Large intestine (tissue), 3 donors: ENCODE results near the gene RASGEF1C. TPM values are rescaled to one million over a fixed set of nuclear protein-coding genes. Genes with fewer than 3 reads are reported as not detected.

Source experiments
- DNase-seq, 2 donors: peaks; one replicate each; pipeline versions ENCODE4 v3.0.0 to v3.0.0-alpha.2; 2013
- H3K27ac ChIP-seq: one replicate; pipeline ENCODE4 v1.5.1; 2013; ENCODE audit warnings: low read length
- H3K27me3 ChIP-seq: 2 replicates; pipeline ENCODE4 v1.6.1; 2013; ENCODE audit warnings: low read length; ENCODE audit not compliant: control insufficient read depth, insufficient read depth
- H3K36me3 ChIP-seq: 2 replicates; pipeline ENCODE4 v1.6.1; 2013; ENCODE audit warnings: low read length; ENCODE audit not compliant: control insufficient read depth, insufficient read depth
- H3K4me1 ChIP-seq: one replicate; pipeline ENCODE4 v1.6.1; 2013; ENCODE audit warnings: low read length; ENCODE audit not compliant: control insufficient read depth, insufficient read depth
- H3K4me3 ChIP-seq: one replicate; pipeline ENCODE4 v1.5.1; 2013; ENCODE audit warnings: low read length
- H3K9me3 ChIP-seq: one replicate; pipeline ENCODE4 v1.6.1; 2013; ENCODE audit warnings: mild to moderate bottlenecking, low read depth, low read length, moderate library complexity; ENCODE audit not compliant: control insufficient read depth
- WGBS: methylation state at CpG from one replicate; pipeline ENCODE4 v1.1.5; 2013; ENCODE audit warnings: low lambda C conversion rate; ENCODE audit not compliant: insufficient coverage; 5-methylcytosine and 5-hydroxymethylcytosine counted together
- polyA plus RNA-seq: library from polyadenylated mRNA; unstranded; fragments of 120-200 nt; gene quantifications from one replicate; pipeline ENCODE4 v1.2.1, GENCODE V29; 2013

RASGEF1C gene
- polyA plus RNA-seq, 1 donor, result 1.3 TPM

- no CpG with 5 or more reads among the region's 11 CpGs for WGBS
- H3K4me3 ChIP-seq, result no peak overlapping the region
- no peaks in the 10 kb centered on the region for H3K27me3 ChIP-seq
- peak; percentile 75 to 92 for DNase-seq
- peaks cover 20% of the 10 kb centered on the region for H3K36me3 ChIP-seq
- no peaks in the 10 kb centered on the region for H3K9me3 ChIP-seq
- H3K27ac ChIP-seq, result peak overlapping the region; percentile 90
- H3K4me1 ChIP-seq, result peaks cover 9% of the 10 kb centered on the region
Measured at GRCh38 chr5:180233729-180234128, 24.7 kb upstream of the RASGEF1C start.

GRCh38 chr5:180230017-180230416, 21.0 kb upstream of the RASGEF1C start:
- H3K27ac ChIP-seq, result no peak overlapping the region
- H3K36me3 ChIP-seq, result peaks cover 3% of the 10 kb centered on the region
- H3K4me1 ChIP-seq, result peaks cover 9% of the 10 kb centered on the region
- DNase-seq, result no peak
- no CpG with 5 or more reads among the region's 7 CpGs for WGBS
- H3K9me3 ChIP-seq, result no peaks in the 10 kb centered on the region
- H3K27me3 ChIP-seq, result no peaks in the 10 kb centered on the region
- H3K4me3 ChIP-seq, result no peak overlapping the region

- peaks cover 6% of the 10 kb centered on the region for H3K9me3 ChIP-seq
- WGBS, result no CpG with 5 or more reads among the region's 11 CpGs
Measured at GRCh38 chr5:180222056-180222455, 13.0 kb upstream of the RASGEF1C start.

GRCh38 chr5:180217797-180218196, 8.8 kb upstream of the RASGEF1C start:
- no peak for DNase-seq
- Histone ChIP-seq H3K27me3 (no peaks in the 10 kb centered on the region), H3K27ac (no peak overlapping the region), H3K4me1 (no peaks in the 10 kb centered on the region), H3K9me3 (peaks cover 19% of the 10 kb centered on the region), H3K4me3 (no peak overlapping the region), H3K36me3 (no peaks in the 10 kb centered on the region)
- WGBS, result 98% methylated on average over 4 of the region's 5 CpGs

More at GRCh38 chr5:180222056-180222455, 13.0 kb upstream of the RASGEF1C start:
- no peaks in the 10 kb centered on the region for H3K36me3 ChIP-seq
- DNase-seq, result no peak
- H3K4me3 ChIP-seq, result no peak overlapping the region
- no peaks in the 10 kb centered on the region for H3K27me3 ChIP-seq
- no peaks in the 10 kb centered on the region for H3K4me1 ChIP-seq
- no peak overlapping the region for H3K27ac ChIP-seq

GRCh38 chr5:180216646-180217171, 7.7 kb upstream of the RASGEF1C start:
- Histone ChIP-seq H3K27me3 (no peaks in the 10 kb centered on the region), H3K36me3 (no peaks in the 10 kb centered on the region), H3K9me3 (peaks cover 16% of the 10 kb centered on the region), H3K4me3 (no peak overlapping the region), H3K27ac (no peak overlapping the region), H3K4me1 (no peaks in the 10 kb centered on the region)
- DNase-seq, result no peak
- WGBS, result 100% methylated on average over 1 of the region's 15 CpGs

GRCh38 chr5:180215783-180216630, 7.0 kb upstream of the RASGEF1C start:
- no peak overlapping the region for H3K4me3 ChIP-seq
- H3K27ac ChIP-seq, result no peak overlapping the region
- DNase-seq, result no peak
- no CpG with 5 or more reads among the region's 34 CpGs for WGBS
- H3K36me3 ChIP-seq, result no peaks in the 10 kb centered on the region
- peaks cover 13% of the 10 kb centered on the region for H3K9me3 ChIP-seq
- no peaks in the 10 kb centered on the region for H3K4me1 ChIP-seq
- H3K27me3 ChIP-seq, result no peaks in the 10 kb centered on the region

- Histone ChIP-seq H3K4me1 (no peaks in the 10 kb centered on the region), H3K4me3 (no peak overlapping the region), H3K27ac (no peak overlapping the region), H3K27me3 (no peaks in the 10 kb centered on the region), H3K9me3 (peaks cover 13% of the 10 kb centered on the region), H3K36me3 (no peaks in the 10 kb centered on the region)
- no CpG with 5 or more reads among the region's 21 CpGs for WGBS
- DNase-seq, result no peak
Measured at GRCh38 chr5:180214870-180215770, 6.1 kb upstream of the RASGEF1C start.

- no CpG with 5 or more reads among the region's 5 CpGs for WGBS
- Histone ChIP-seq H3K27ac (no peak overlapping the region), H3K9me3 (peaks cover 13% of the 10 kb centered on the region), H3K4me3 (no peak overlapping the region), H3K36me3 (no peaks in the 10 kb centered on the region), H3K27me3 (peaks cover 4% of the 10 kb centered on the region), H3K4me1 (no peaks in the 10 kb centered on the region)
- no peak for DNase-seq
Measured at GRCh38 chr5:180213657-180214207, 4.7 kb upstream of the RASGEF1C start.

- H3K4me3 ChIP-seq, result no peak overlapping the region
- no peak overlapping the region for H3K27ac ChIP-seq
- peaks cover 8% of the 10 kb centered on the region for H3K27me3 ChIP-seq
- no CpG with 5 or more reads among the region's 4 CpGs for WGBS
- H3K9me3 ChIP-seq, result peaks cover 13% of the 10 kb centered on the region
- no peaks in the 10 kb centered on the region for H3K36me3 ChIP-seq
- H3K4me1 ChIP-seq, result peaks cover 3% of the 10 kb centered on the region
- no peak for DNase-seq
Measured at GRCh38 chr5:180213256-180213600, 4.2 kb upstream of the RASGEF1C start.
